Right lobe of liver (tissue), 6 donors: ENCODE measurements around the gene SPG21. TPM values are rescaled to one million over a fixed set of nuclear protein-coding genes. Genes with fewer than 3 reads are reported as not detected.

ENCODE experiments used
- ATAC-seq, 4 donors: fragments of 200-7000 bp; cut with Tn5 transposase; one replicate each; pipeline ENCODE4 v1.9.1; 2020; ENCODE audit warnings: mild to moderate bottlenecking in 4 of 4, moderate library complexity in 4 of 4
- DNase-seq, 3 donors: peaks; one replicate each; pipeline ENCODE4 v3.0.0-alpha.2; 2020
- H3K27ac ChIP-seq, 3 donors: fragments of 200-600 bp; one replicate each; pipeline ENCODE4 v1.8.0; 2022
- H3K27me3 ChIP-seq, 2 donors: fragments of 200-600 bp; one replicate each; pipeline ENCODE4 v1.8.0; 2022
- H3K36me3 ChIP-seq, 4 donors: fragments of 200-600 bp; sonication (generic) in 1 of 4; one replicate each; pipeline versions ENCODE4 v1.5.1 to v1.8.0; 2017 to 2022; ENCODE audit warnings: control low read depth in 1 of 4
- H3K4me1 ChIP-seq, 4 donors: fragments of 200-600 bp; sonication (generic) in 1 of 4; one replicate each; pipeline versions ENCODE4 v1.5.1 to v1.8.0; 2017 to 2022; ENCODE audit warnings: control low read depth in 1 of 4
- H3K4me3 ChIP-seq, 3 donors: fragments of 200-600 bp; one replicate each; pipeline ENCODE4 v1.8.0; 2022
- H3K9me3 ChIP-seq, 4 donors: fragments of 200-600 bp; sonication (generic) in 1 of 4; one replicate each; pipeline versions ENCODE4 v1.5.1 to v1.8.0; 2017 to 2022; ENCODE audit warnings: control low read depth in 1 of 4
- POLR2A ChIP-seq: fragments of 450-650 bp; IDR thresholded peaks from one replicate; pipeline ENCODE4 v1.6.1; 2017; ENCODE audit warnings: antibody characterized with exemption, mild to moderate bottlenecking
- WGBS: methylation state at CpG from one replicate; pipeline ENCODE4 v1.1.6; 2018; ENCODE audit warnings: low coverage, low lambda C conversion rate; ENCODE audit not compliant: insufficient coverage; ENCODE audit errors: missing lambda C conversion rate; 5-methylcytosine and 5-hydroxymethylcytosine counted together
- intact Hi-C, 2 donors: fragments of 100-400 bp; cut with DNase I; formaldehyde crosslinking; loops; one replicate each; pipeline versions ENCODE4 v1.11.2 to v1.14.1; 2022
- total RNA-seq, 6 experiments: library from RNA; depleted of rRNA in 2 of 6; stranded (reverse); fragments of >200 nt in 2 of 6; fragmentation: NEBNext Ultra II Directional in 3 of 6; extraction: Animal tissue kit (Norgen Biotek cat#: 25700) in 3 of 6; gene quantifications; one replicate each; pipeline versions ENCODE4 v1.1.0 to v1.2.4, GENCODE V29; 2016 to 2023
- TF ChIP-seq, protein P1 (sequence below), 4 donors: fragments of 200-600 bp in 3 of 4; fragments of 450-650 bp in 1 of 4; IDR thresholded peaks; one replicate each; pipeline versions ENCODE4 v1.5.1 to v1.8.0; 2016 to 2022; ENCODE audit warnings: antibody characterized with exemption in 4 of 4, mild to moderate bottlenecking in 2 of 4
- donor health status: DM: no; HTN: yes; CAD: no.
- donor health status: DM: no; HTN: no; CAD: no.
- donor health status: DM: no; HTN: no; CAD: no.
- donor health status: DM: no; HTN: yes; CAD: no.
- donor health status: DM: no; HTN: yes; CAD: no.

Gene SPG21
- total RNA-seq, 6 experiments from 2014 or later = 35.2 to 70.4 (median 52.2) TPM

DNA sequence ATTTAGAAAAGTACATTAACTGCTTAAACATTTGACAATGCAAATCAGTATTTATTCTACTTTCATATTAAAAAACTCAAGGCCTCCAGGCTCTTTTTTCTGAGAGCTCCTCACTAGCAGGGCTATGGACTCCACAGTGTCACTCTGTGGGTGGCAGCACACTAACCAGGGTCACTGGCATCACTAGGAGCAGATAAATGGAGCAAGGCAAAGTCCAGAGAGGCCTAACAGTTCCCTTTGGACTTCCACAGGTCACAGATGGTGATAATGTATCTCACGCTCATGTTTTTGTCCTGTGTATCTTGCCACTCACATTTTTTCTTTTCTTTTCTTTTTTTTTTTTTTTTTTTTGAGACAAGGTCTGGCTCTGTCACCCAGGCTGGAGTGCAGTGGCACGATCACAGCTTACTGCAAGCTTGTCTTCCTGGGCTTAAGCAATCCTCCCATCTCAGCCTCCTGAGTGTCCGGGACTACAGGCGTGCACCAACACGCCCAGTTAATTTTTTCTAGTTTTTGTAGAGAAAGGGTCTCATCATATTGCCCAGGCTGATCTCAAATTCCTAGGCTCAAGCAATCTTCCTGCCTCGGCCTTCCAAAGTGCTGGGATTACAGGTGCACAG is 7.8 kb downstream of the SPG21 start:
- Histone ChIP-seq H3K4me3 (no peak overlapping the region), H3K9me3 (no peaks in the 10 kb centered on the region), H3K4me1 (peaks cover 0 to 21% (median 8%) of the 10 kb centered on the region in 4 donors), H3K27me3 (no peaks in the 10 kb centered on the region), H3K36me3 (peaks cover 0 to 26% (median 9%) of the 10 kb centered on the region in 4 donors), H3K27ac (peak overlapping the region in 2 of 3 donors; percentile 48 to 67)
- whole genome bisulfite sequencing = 42% methylated on average over 6 of the region's 6 CpGs
- DNase-seq = peak; percentile 41 to 80 (median 78)
- peak; percentile 97 to 99 (median 99) for ATAC-seq
- intact Hi-C loops = no loop called here
- TF ChIP-seq, protein P1, sequence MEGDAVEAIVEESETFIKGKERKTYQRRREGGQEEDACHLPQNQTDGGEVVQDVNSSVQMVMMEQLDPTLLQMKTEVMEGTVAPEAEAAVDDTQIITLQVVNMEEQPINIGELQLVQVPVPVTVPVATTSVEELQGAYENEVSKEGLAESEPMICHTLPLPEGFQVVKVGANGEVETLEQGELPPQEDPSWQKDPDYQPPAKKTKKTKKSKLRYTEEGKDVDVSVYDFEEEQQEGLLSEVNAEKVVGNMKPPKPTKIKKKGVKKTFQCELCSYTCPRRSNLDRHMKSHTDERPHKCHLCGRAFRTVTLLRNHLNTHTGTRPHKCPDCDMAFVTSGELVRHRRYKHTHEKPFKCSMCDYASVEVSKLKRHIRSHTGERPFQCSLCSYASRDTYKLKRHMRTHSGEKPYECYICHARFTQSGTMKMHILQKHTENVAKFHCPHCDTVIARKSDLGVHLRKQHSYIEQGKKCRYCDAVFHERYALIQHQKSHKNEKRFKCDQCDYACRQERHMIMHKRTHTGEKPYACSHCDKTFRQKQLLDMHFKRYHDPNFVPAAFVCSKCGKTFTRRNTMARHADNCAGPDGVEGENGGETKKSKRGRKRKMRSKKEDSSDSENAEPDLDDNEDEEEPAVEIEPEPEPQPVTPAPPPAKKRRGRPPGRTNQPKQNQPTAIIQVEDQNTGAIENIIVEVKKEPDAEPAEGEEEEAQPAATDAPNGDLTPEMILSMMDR (IDR thresholded peaks at IDR 0.05) = peak in 1 of 4 donors; percentile 8
- peak; percentile 26 for TF ChIP-seq POLR2A

DNA sequence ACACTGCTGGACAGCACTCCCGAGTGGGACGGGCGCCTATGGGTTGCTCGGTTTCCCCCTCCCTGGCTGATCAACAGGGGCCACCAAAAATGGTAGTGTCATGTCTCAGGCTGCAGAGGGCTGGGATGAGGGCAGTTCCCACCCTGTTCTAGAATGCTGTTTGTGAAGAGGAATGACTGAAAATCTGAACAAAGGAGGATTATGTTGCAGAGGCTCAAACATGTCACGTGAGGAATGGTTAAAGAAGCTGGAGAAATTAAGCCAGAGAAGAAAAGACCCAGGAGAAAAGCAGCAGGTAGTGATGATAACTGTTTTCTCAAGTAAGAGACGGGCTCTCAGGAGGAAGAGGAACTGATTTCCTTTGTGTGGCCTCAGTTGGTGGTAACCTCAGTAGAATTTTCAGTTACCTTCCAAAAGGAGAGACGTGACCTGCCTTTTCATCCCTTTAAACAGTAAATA is 10.4 kb downstream of the SPG21 start:
- Histone ChIP-seq H3K4me3 (no peak overlapping the region), H3K9me3 (no peaks in the 10 kb centered on the region), H3K4me1 (peaks cover 0 to 16% (median 7%) of the 10 kb centered on the region in 4 donors), H3K27me3 (no peaks in the 10 kb centered on the region), H3K27ac (no peak overlapping the region), H3K36me3 (peaks cover 0 to 50% (median 20%) of the 10 kb centered on the region in 4 donors)
- WGBS = 78% methylated on average over 5 of the region's 7 CpGs
- no peak for TF ChIP-seq POLR2A
- TF ChIP-seq, protein P1 (IDR thresholded peaks at IDR 0.05) = no peak
- intact Hi-C loops = no loop called here
- no peak for DNase-seq
- ATAC-seq = no peak

DNA sequence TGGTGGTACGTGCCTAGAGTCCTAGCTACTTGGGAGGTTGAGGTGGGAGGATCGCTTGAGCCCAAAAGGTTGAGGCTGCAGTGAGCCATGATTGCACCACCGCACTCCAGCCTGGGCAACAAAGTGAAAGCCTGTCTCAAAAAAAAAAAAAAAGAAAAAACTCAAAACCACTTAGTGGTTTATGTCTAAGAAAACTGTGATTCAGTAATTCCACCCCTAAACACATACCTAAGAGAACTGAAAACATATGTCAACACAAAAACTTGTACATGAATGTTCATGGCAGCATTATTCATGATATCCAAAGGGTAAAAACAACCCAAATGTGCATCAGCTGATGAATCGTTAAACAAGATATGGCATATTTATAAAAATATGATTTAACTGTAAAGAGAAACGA is 14.3 kb downstream of the SPG21 start:
- peaks cover 0 to 84% (median 30%) of the 10 kb centered on the region in 4 donors for H3K36me3 ChIP-seq
- no peaks in the 10 kb centered on the region for H3K4me1 ChIP-seq
- DNase-seq (no peak), ATAC-seq (no peak)
- no peak overlapping the region for H3K4me3 ChIP-seq
- 92% methylated on average over 3 of the region's 5 CpGs for WGBS
- intact Hi-C loops = no loop called here
- no peak for TF ChIP-seq POLR2A
- TF ChIP-seq, protein P1 (IDR thresholded peaks at IDR 0.05) = no peak
- H3K27ac ChIP-seq = no peak overlapping the region
- H3K27me3 ChIP-seq = no peaks in the 10 kb centered on the region
- H3K9me3 ChIP-seq = no peaks in the 10 kb centered on the region

DNA sequence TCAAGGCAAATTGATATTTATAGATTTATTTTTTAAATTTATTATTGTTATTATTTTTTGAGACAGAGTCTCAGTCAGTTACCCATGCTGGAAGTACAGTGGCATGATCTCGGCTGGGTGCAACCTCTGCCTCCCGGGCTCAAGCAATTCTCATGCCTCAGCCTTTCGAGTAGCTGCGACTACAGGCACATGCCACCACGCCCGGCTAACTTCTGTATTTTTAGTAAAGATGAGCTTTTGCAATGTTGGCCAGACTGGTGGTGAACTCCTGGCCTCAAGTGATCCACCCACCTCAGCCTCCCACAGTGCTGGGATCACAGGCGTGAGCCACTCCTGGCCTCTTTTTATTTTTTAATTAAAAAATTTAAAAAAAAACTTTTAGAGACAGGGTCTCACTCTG is 19.0 kb downstream of the SPG21 start:
- Histone ChIP-seq H3K9me3 (no peaks in the 10 kb centered on the region), H3K27ac (no peak overlapping the region), H3K4me3 (no peak overlapping the region), H3K4me1 (no peaks in the 10 kb centered on the region), H3K36me3 (peaks cover 0 to 75% (median 31%) of the 10 kb centered on the region in 4 donors), H3K27me3 (no peaks in the 10 kb centered on the region)
- no peak for ATAC-seq
- DNase-seq = no peak
- TF ChIP-seq, protein P1 (IDR thresholded peaks at IDR 0.05) = no peak
- TF ChIP-seq POLR2A = no peak
- intact Hi-C loops = no loop called here
- 75% methylated on average over 7 of the region's 7 CpGs for WGBS
